ENCODE measurements around the gene FST. TPM values are rescaled to one million over a fixed set of nuclear protein-coding genes. Genes with fewer than 3 reads are reported as not detected.

The FST gene
- polyA plus RNA-seq, 1 donor from 2014 or later, result 1.3 TPM

DNA sequence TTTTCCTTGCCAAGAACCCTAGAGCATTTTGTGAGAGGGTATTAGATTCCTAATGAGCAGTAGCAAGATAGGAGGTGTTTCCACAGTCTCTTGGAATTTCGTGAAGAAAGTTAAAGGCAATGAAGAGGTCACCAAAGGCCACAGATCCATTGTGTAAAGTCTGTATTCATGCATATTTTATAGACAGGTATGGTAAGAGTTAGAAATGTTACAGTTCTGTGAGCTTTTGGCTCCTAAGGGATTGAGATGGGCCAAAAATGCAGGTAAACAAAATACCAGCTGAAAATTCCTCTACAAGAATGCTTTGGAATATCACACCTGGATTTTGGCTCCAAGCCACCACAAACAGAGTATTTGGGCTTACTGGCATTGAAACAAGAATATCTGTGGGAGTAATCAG is 47.4 kb upstream of the FST start:
- no peaks in the 10 kb centered on the region for H3K27me3 ChIP-seq (ENCODE audit: insufficient read depth, low read depth, low read length)
- no peaks in the 10 kb centered on the region for H4K20me1 ChIP-seq (ENCODE audit: insufficient read depth)
- H3K79me2 ChIP-seq (replicated peaks; ENCODE audit: insufficient read depth, low read length), result no peaks in the 10 kb centered on the region
- H3K9ac ChIP-seq (ENCODE audit: low read length), result no peak overlapping the region
- no peak overlapping the region for H3K4me3 ChIP-seq (ENCODE audit: low read length)
- H3K9me2 ChIP-seq (ENCODE audit: insufficient read depth, low read length), result no peaks in the 10 kb centered on the region
- H3F3A ChIP-seq (ENCODE audit: insufficient read depth, low read length, poor library complexity, severe bottlenecking), result no peaks in the 10 kb centered on the region
- no peak overlapping the region for H3K4me2 ChIP-seq (ENCODE audit: low read length)
- no peaks in the 10 kb centered on the region for H3K36me3 ChIP-seq (ENCODE audit: insufficient read depth, low read length)
- no peak overlapping the region for H3K27ac ChIP-seq (ENCODE audit: low read length)
- H2AFZ ChIP-seq (ENCODE audit: low read depth, low read length), result no peak overlapping the region
- TF ChIP-seq EZH2 (IDR thresholded peaks at IDR 0.05; ENCODE audit: borderline replicate concordance, insufficient read depth, low read length, poor library complexity, severe bottlenecking) (no peak), TAF1 (IDR thresholded peaks at IDR 0.05; ENCODE audit: low read depth) (no peak), POLR2AphosphoS5 (IDR thresholded peaks at IDR 0.05) (no peak), MXI1 (conservative IDR thresholded peaks at IDR 0.05; ENCODE audit: poor library complexity, severe bottlenecking) (no peak), SMC3 (conservative IDR thresholded peaks at IDR 0.05; ENCODE audit: poor library complexity) (no peak), EP300 (conservative IDR thresholded peaks at IDR 0.05; ENCODE audit: poor library complexity, severe bottlenecking) (no peak), RAD21 (conservative IDR thresholded peaks at IDR 0.05) (no peak)
- TF ChIP-seq, protein P1, sequence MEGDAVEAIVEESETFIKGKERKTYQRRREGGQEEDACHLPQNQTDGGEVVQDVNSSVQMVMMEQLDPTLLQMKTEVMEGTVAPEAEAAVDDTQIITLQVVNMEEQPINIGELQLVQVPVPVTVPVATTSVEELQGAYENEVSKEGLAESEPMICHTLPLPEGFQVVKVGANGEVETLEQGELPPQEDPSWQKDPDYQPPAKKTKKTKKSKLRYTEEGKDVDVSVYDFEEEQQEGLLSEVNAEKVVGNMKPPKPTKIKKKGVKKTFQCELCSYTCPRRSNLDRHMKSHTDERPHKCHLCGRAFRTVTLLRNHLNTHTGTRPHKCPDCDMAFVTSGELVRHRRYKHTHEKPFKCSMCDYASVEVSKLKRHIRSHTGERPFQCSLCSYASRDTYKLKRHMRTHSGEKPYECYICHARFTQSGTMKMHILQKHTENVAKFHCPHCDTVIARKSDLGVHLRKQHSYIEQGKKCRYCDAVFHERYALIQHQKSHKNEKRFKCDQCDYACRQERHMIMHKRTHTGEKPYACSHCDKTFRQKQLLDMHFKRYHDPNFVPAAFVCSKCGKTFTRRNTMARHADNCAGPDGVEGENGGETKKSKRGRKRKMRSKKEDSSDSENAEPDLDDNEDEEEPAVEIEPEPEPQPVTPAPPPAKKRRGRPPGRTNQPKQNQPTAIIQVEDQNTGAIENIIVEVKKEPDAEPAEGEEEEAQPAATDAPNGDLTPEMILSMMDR (IDR thresholded peaks at IDR 0.05; ENCODE audit: poor library complexity, severe bottlenecking), result no peak
- TF ChIP-seq, protein P2, sequence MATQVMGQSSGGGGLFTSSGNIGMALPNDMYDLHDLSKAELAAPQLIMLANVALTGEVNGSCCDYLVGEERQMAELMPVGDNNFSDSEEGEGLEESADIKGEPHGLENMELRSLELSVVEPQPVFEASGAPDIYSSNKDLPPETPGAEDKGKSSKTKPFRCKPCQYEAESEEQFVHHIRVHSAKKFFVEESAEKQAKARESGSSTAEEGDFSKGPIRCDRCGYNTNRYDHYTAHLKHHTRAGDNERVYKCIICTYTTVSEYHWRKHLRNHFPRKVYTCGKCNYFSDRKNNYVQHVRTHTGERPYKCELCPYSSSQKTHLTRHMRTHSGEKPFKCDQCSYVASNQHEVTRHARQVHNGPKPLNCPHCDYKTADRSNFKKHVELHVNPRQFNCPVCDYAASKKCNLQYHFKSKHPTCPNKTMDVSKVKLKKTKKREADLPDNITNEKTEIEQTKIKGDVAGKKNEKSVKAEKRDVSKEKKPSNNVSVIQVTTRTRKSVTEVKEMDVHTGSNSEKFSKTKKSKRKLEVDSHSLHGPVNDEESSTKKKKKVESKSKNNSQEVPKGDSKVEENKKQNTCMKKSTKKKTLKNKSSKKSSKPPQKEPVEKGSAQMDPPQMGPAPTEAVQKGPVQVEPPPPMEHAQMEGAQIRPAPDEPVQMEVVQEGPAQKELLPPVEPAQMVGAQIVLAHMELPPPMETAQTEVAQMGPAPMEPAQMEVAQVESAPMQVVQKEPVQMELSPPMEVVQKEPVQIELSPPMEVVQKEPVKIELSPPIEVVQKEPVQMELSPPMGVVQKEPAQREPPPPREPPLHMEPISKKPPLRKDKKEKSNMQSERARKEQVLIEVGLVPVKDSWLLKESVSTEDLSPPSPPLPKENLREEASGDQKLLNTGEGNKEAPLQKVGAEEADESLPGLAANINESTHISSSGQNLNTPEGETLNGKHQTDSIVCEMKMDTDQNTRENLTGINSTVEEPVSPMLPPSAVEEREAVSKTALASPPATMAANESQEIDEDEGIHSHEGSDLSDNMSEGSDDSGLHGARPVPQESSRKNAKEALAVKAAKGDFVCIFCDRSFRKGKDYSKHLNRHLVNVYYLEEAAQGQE (IDR thresholded peaks at IDR 0.05; ENCODE audit: borderline replicate concordance), result no peak
- no peaks in the 10 kb centered on the region for H3K9me3 ChIP-seq (ENCODE audit: low read length)

DNA sequence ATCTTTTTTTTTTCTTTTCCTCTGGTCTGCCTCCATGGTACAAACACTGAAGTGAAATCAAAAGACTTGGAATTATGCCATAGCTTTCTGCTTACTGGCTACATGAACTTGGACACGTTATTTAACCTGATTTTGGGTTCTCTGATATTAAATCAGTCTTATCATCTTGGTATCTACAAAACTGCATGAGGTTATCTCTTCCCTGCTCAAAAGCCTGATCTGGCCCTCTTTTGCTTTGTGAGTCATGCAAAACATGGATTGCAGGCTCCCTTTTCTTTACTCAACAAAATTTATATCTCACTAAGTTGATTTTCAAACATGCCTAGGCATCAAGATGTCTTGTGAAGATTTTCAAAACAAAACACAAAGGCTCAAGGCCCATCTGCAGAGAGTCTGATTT is 45.9 kb upstream of the FST start:
- Histone ChIP-seq H3K27me3 (ENCODE audit: insufficient read depth, low read depth, low read length) (no peaks in the 10 kb centered on the region), H3K4me3 (ENCODE audit: low read length) (no peak overlapping the region), H3K9me2 (ENCODE audit: insufficient read depth, low read length) (no peaks in the 10 kb centered on the region), H3K27ac (ENCODE audit: low read length) (no peak overlapping the region), H3K36me3 (ENCODE audit: insufficient read depth, low read length) (no peaks in the 10 kb centered on the region), H3K9ac (ENCODE audit: low read length) (no peak overlapping the region), H3K79me2 (replicated peaks; ENCODE audit: insufficient read depth, low read length) (no peaks in the 10 kb centered on the region), H2AFZ (ENCODE audit: low read depth, low read length) (no peak overlapping the region), H3K9me3 (ENCODE audit: low read length) (no peaks in the 10 kb centered on the region), H3K4me2 (ENCODE audit: low read length) (no peak overlapping the region), H3F3A (ENCODE audit: insufficient read depth, low read length, poor library complexity, severe bottlenecking) (no peaks in the 10 kb centered on the region), H4K20me1 (ENCODE audit: insufficient read depth) (no peaks in the 10 kb centered on the region)
- TF ChIP-seq TAF1 (IDR thresholded peaks at IDR 0.05; ENCODE audit: low read depth) (no peak), RAD21 (conservative IDR thresholded peaks at IDR 0.05) (no peak)
- TF ChIP-seq, protein P2 (IDR thresholded peaks at IDR 0.05; ENCODE audit: borderline replicate concordance), result no peak

Measured in neural cell (in vitro differentiated cells).